KMS-11 (cell line): ENCODE measurements around the gene GPR146.

Experiments
- H2AFZ ChIP-seq: fragments of 200-600 bp; sonication (generic); 2 replicates; pipeline ENCODE4 v1.6.1; 2016; ENCODE audit warnings: antibody characterized with exemption, mixed run types, low read depth
- H3K27ac ChIP-seq: fragments of 200-600 bp; sonication (generic); 2 replicates; pipeline ENCODE4 v1.6.1; 2016; ENCODE audit warnings: mild to moderate bottlenecking, mixed run types
- H3K27me3 ChIP-seq: fragments of 200-600 bp; sonication (generic); 2 replicates; pipeline ENCODE4 v1.6.1; 2017; ENCODE audit warnings: mild to moderate bottlenecking, low read depth, mixed run types, moderate library complexity; ENCODE audit not compliant: insufficient read depth
- H3K36me3 ChIP-seq: fragments of 200-600 bp; sonication (generic); 2 replicates; pipeline ENCODE4 v1.6.1; 2017; ENCODE audit warnings: mild to moderate bottlenecking, mixed run types; ENCODE audit not compliant: insufficient read depth
- H3K4me1 ChIP-seq: fragments of 200-600 bp; sonication (generic); 2 replicates; pipeline ENCODE4 v1.6.1; 2016; ENCODE audit warnings: mild to moderate bottlenecking, low read depth, mixed run types; ENCODE audit not compliant: poor library complexity, severe bottlenecking
- H3K4me2 ChIP-seq: fragments of 200-600 bp; sonication (generic); 2 replicates; pipeline ENCODE4 v1.7.0; 2016; ENCODE audit warnings: mild to moderate bottlenecking, mixed run types
- H3K4me3 ChIP-seq: fragments of 200-600 bp; sonication (generic); IDR thresholded peaks from 2 replicates; pipeline ENCODE4 v1.6.1; 2017; ENCODE audit warnings: low read depth, low read length, mixed read lengths; ENCODE audit not compliant: insufficient read depth
- H3K79me2 ChIP-seq: fragments of 200-600 bp; sonication (generic); 2 replicates; pipeline ENCODE4 v1.6.1; 2016; ENCODE audit warnings: low read depth, mixed run types; ENCODE audit not compliant: insufficient read depth
- H3K9ac ChIP-seq: fragments of 200-600 bp; sonication (generic); 2 replicates; pipeline ENCODE4 v1.6.1; 2016; ENCODE audit warnings: mild to moderate bottlenecking, mixed run types
- H4K20me1 ChIP-seq: fragments of 200-600 bp; sonication (generic); 2 replicates; pipeline ENCODE4 v1.6.1; 2016; ENCODE audit warnings: mild to moderate bottlenecking, mixed run types; ENCODE audit not compliant: insufficient read depth
- CTCF ChIP-seq: fragments of 200-600 bp; sonication (generic); conservative IDR thresholded peaks from 2 replicates; pipeline ENCODE4 v1.6.1; 2017; ENCODE audit warnings: low read depth, mild to moderate bottlenecking, antibody characterized with exemption, low read length, moderate library complexity, mixed read lengths

GPR146 gene

GRCh38 chr7:1028775-1029636, 15.3 kb upstream of the GPR146 start:
- peak overlapping the region; percentile 41; the same call in 1 of the 2 replicates for H3K9ac ChIP-seq
- no peak overlapping the region for H2AFZ ChIP-seq
- no peak overlapping the region for H3K27ac ChIP-seq
- H3K4me2 ChIP-seq: no peak overlapping the region
- no peaks in the 10 kb centered on the region for H3K36me3 ChIP-seq
- H3K27me3 ChIP-seq: no peaks in the 10 kb centered on the region
- peaks cover 19% of the 10 kb centered on the region for H3K4me1 ChIP-seq
- no peaks in the 10 kb centered on the region for H4K20me1 ChIP-seq
- TF ChIP-seq CTCF: no peak
- H3K79me2 ChIP-seq: no peaks in the 10 kb centered on the region
- H3K4me3 ChIP-seq: no peak overlapping the region

- no peaks in the 10 kb centered on the region for H3K36me3 ChIP-seq
- no peak overlapping the region for H3K9ac ChIP-seq
- peaks cover 12% of the 10 kb centered on the region for H3K4me1 ChIP-seq
- no peak overlapping the region for H3K4me2 ChIP-seq
- H3K4me3 ChIP-seq: no peak overlapping the region
- TF ChIP-seq CTCF: no peak
- no peaks in the 10 kb centered on the region for H4K20me1 ChIP-seq
- no peak overlapping the region for H3K27ac ChIP-seq
- no peaks in the 10 kb centered on the region for H3K79me2 ChIP-seq
- H3K27me3 ChIP-seq: no peaks in the 10 kb centered on the region
- no peak overlapping the region for H2AFZ ChIP-seq
Observed at GRCh38 chr7:1029637-1030443, 14.5 kb upstream of the GPR146 start.

GRCh38 chr7:1030444-1031070, 13.8 kb upstream of the GPR146 start:
- H3K4me3 ChIP-seq: no peak overlapping the region
- peaks cover 5% of the 10 kb centered on the region for H3K4me1 ChIP-seq
- H3K36me3 ChIP-seq: no peaks in the 10 kb centered on the region
- TF ChIP-seq CTCF: no peak
- H3K79me2 ChIP-seq: no peaks in the 10 kb centered on the region
- H3K27ac ChIP-seq: no peak overlapping the region
- H3K4me2 ChIP-seq: no peak overlapping the region
- no peaks in the 10 kb centered on the region for H4K20me1 ChIP-seq
- H3K9ac ChIP-seq: no peak overlapping the region
- H2AFZ ChIP-seq: no peak overlapping the region
- no peaks in the 10 kb centered on the region for H3K27me3 ChIP-seq

- Histone ChIP-seq H3K4me2 (no peak overlapping the region), H3K4me3 (no peak overlapping the region), H3K36me3 (no peaks in the 10 kb centered on the region), H3K4me1 (no peaks in the 10 kb centered on the region), H3K9ac (no peak overlapping the region), H3K27me3 (no peaks in the 10 kb centered on the region), H3K27ac (no peak overlapping the region), H2AFZ (no peak overlapping the region), H4K20me1 (no peaks in the 10 kb centered on the region), H3K79me2 (no peaks in the 10 kb centered on the region)
- TF ChIP-seq CTCF: no peak
Observed at GRCh38 chr7:1031716-1032455, 12.5 kb upstream of the GPR146 start.
